Vein endothelial cell (primary cell): Measurements from ENCODE around the gene TIMM8B. TPM values are rescaled to one million over a fixed set of nuclear protein-coding genes. Genes with fewer than 3 reads are reported as not detected.

Experiments used
- small RNA-seq: library from RNA; depleted of rRNA; stranded (forward); fragments of <200 nt; gene quantifications from one replicate; pipeline ENCODE3, GENCODE V24; 2012
- total RNA-seq: library from RNA; depleted of rRNA; stranded (reverse); fragments of >200 nt; gene quantifications from 2 replicates; pipeline ENCODE4 v1.2.3, GENCODE V29; 2012

Gene TIMM8B
- total RNA-seq = 53.9 and 55.1 TPM in 2 replicates

GRCh38 chr11:112086422-112087191 is at the start of gene TIMM8B, which contains the start of gene SDHD:
Gene TIMM8B (minus strand): TSS chr11:112086756. CDS start chr11:112086723, 33 bp downstream.
Gene SDHD (plus strand): TSS chr11:112086873. CDS start chr11:112086908, 35 bp downstream.

GRCh38 chr11:112073941-112074811 is 12.4 kb downstream of the TIMM8B start, which contains the start of the genes NKAPD1 and PIH1D2:
Gene NKAPD1 (plus strand): TSS chr11:112074299. CDS start chr11:112075575, 1,276 bp downstream.
Gene PIH1D2 (minus strand): TSS chr11:112074017. CDS start chr11:112073174, 843 bp downstream.

Small RNA genes lying within 50 kb of the gene (small RNA-seq; reads per million reads assigned to genes)
- gene AP000907.3 = not detected

Other genes with a start within 250 kb of the TIMM8B start
- 31.6 and 34.0 TPM in 2 replicates for gene ALG9, start 215.2 kb downstream of the TIMM8B start, total RNA-seq
- 2.1 and 3.3 TPM in 2 replicates for gene FDXACB1, start 207.6 kb downstream of the TIMM8B start, total RNA-seq
- 4.2 and 4.6 TPM in 2 replicates for gene CFAP68, start 207.2 kb downstream of the TIMM8B start, total RNA-seq
- 0.65 and 1.6 TPM in 2 replicates for gene CRYAB, start 175.0 kb downstream of the TIMM8B start, total RNA-seq
- not detected in 2 replicates for gene HSPB2, start 174.0 kb downstream of the TIMM8B start, total RNA-seq
- 0.65 TPM in 1 of 2 replicates, not detected in the other for gene C11orf52, start 167.8 kb downstream of the TIMM8B start, total RNA-seq
- gene DIXDC1, start 149.4 kb downstream of the TIMM8B start, total RNA-seq = 39.2 and 45.1 TPM in 2 replicates
- 34.6 and 49.5 TPM in 2 replicates for gene DLAT, start 61.3 kb downstream of the TIMM8B start, total RNA-seq
- 1.7 and 2.6 TPM in 2 replicates for gene PIH1D2, start 12.7 kb downstream of the TIMM8B start, total RNA-seq
- 16.0 and 19.8 TPM in 2 replicates for gene NKAPD1, start 12.5 kb downstream of the TIMM8B start, total RNA-seq
- 84.5 and 114 TPM in 2 replicates for gene SDHD, start 117 bp upstream of the TIMM8B start, total RNA-seq
- 0.19 TPM in 1 of 2 replicates, not detected in the other for gene IL18, start 77.3 kb upstream of the TIMM8B start, total RNA-seq
- 0.29 and 0.65 TPM in 2 replicates for gene TEX12, start 80.6 kb upstream of the TIMM8B start, total RNA-seq
- 1.1 and 1.3 TPM in 2 replicates for gene BCO2, start 88.8 kb upstream of the TIMM8B start, total RNA-seq
- gene PTS, start 139.7 kb upstream of the TIMM8B start, total RNA-seq = 23.5 and 37.3 TPM in 2 replicates
- not detected in 2 replicates for gene PLET1, start 174.1 kb upstream of the TIMM8B start, total RNA-seq